PFSK-1 (cell line): ENCODE data around the gene CACNA1A.

ENCODE experiments used
- FOXP2 ChIP-seq: optimal IDR thresholded peaks from 2 replicates; pipeline ENCODE3; 2011; ENCODE audit warnings: borderline replicate concordance, control low read depth, inconsistent platforms; ENCODE audit not compliant: insufficient read depth; ENCODE audit errors: extremely low read length, extremely low read depth
- POLR2AphosphoS5 ChIP-seq: IDR thresholded peaks from 2 replicates; pipeline ENCODE4 v1.6.1; 2012; ENCODE audit warnings: low read depth, mild to moderate bottlenecking, control low read depth, low read length, moderate library complexity
- SIN3A ChIP-seq: IDR thresholded peaks from 2 replicates; pipeline ENCODE4 v1.6.1; 2012; ENCODE audit warnings: mild to moderate bottlenecking, low read length, moderate library complexity, borderline replicate concordance; ENCODE audit not compliant: insufficient read depth
- TAF1 ChIP-seq: IDR thresholded peaks from 2 replicates; pipeline ENCODE4 v1.6.1; 2012; ENCODE audit warnings: low read length, control low read depth, borderline replicate concordance; ENCODE audit not compliant: insufficient read depth
- TF ChIP-seq, protein P1 (sequence below), 2 experiments: IDR thresholded peaks; 2 replicates each; pipeline versions ENCODE4 v1.6.1 to v1.8.0; 2011 to 2012; ENCODE audit warnings: low read depth in 2 of 2, low read length in 2 of 2, control low read depth in 1 of 2, inconsistent platforms in 1 of 2, mild to moderate bottlenecking in 1 of 2, moderate library complexity in 1 of 2; ENCODE audit not compliant: insufficient read depth in 1 of 2

CACNA1A gene

DNA sequence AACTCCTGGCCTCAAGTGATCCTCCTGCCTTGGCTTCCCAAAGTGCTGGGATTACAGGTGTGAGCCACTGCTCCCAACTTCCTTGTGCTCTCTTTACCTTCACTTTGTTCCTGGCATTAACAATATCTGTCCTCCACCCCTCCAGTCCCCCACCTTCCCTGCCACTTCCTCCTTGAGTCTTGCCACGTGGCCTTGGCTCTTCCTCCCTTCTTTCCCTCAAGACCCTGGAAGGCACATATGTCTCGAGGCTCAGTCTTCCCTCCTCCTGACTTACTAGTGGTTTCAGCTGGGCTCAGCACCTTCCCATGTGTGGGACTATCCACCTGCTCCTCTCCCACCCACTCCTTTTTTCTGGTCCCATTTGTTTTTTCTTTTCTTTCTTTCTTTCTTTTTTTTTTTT lies 285.4 kb downstream of the CACNA1A start:
- TF ChIP-seq FOXP2 (no peak), SIN3A (no peak), TAF1 (no peak), POLR2AphosphoS5 (no peak)
- TF ChIP-seq, protein P1, sequence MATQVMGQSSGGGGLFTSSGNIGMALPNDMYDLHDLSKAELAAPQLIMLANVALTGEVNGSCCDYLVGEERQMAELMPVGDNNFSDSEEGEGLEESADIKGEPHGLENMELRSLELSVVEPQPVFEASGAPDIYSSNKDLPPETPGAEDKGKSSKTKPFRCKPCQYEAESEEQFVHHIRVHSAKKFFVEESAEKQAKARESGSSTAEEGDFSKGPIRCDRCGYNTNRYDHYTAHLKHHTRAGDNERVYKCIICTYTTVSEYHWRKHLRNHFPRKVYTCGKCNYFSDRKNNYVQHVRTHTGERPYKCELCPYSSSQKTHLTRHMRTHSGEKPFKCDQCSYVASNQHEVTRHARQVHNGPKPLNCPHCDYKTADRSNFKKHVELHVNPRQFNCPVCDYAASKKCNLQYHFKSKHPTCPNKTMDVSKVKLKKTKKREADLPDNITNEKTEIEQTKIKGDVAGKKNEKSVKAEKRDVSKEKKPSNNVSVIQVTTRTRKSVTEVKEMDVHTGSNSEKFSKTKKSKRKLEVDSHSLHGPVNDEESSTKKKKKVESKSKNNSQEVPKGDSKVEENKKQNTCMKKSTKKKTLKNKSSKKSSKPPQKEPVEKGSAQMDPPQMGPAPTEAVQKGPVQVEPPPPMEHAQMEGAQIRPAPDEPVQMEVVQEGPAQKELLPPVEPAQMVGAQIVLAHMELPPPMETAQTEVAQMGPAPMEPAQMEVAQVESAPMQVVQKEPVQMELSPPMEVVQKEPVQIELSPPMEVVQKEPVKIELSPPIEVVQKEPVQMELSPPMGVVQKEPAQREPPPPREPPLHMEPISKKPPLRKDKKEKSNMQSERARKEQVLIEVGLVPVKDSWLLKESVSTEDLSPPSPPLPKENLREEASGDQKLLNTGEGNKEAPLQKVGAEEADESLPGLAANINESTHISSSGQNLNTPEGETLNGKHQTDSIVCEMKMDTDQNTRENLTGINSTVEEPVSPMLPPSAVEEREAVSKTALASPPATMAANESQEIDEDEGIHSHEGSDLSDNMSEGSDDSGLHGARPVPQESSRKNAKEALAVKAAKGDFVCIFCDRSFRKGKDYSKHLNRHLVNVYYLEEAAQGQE (IDR thresholded peaks at IDR 0.05; ENCODE audit: insufficient read depth in 1 of 2, low read depth in 2 of 2, low read length in 2 of 2), result no peak

DNA sequence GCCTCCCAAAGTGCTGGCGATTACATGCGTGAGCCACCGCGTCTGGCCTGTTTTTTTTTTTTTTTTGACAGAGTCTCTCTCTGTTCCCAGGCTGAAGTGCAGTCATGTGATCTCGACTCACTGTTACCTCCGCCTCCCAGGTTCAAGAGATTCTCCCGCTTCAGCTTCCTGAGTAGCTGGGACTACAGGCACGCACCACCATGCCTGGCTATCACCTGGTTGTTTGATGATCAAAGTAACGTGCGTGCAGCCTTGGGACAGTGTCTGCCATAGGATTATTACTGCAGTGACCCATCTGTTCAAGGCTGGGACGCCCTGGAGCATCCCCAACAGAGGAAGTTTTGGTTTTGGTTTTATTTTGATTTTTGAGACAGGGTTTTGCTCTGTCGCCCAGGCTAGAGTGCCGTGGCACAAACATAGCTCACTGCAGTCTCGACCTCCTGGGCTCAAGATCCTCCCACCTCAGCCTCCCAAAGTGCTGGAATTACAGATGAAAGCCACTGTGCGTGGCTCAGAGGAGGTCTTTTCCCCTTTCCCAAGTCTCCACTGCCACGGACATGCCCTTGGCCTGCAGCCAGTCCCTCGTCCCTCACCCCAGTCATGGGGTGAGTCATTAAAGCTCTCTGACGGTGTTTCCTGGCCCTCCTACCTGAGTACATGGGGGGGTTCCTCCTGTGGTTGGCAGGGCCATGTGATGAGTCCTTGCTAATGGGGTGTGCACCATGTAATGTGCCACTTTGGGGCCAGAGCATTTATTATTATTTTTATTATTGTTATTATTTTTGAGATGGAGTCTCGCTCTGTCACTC lies 290.5 kb downstream of the CACNA1A start:
- no peak for TF ChIP-seq TAF1
- no peak for TF ChIP-seq POLR2AphosphoS5
- TF ChIP-seq, protein P1 (IDR thresholded peaks at IDR 0.05; ENCODE audit: insufficient read depth in 1 of 2, low read depth in 2 of 2, low read length in 2 of 2), result no peak
- TF ChIP-seq SIN3A, result no peak
- TF ChIP-seq FOXP2, result no peak

DNA sequence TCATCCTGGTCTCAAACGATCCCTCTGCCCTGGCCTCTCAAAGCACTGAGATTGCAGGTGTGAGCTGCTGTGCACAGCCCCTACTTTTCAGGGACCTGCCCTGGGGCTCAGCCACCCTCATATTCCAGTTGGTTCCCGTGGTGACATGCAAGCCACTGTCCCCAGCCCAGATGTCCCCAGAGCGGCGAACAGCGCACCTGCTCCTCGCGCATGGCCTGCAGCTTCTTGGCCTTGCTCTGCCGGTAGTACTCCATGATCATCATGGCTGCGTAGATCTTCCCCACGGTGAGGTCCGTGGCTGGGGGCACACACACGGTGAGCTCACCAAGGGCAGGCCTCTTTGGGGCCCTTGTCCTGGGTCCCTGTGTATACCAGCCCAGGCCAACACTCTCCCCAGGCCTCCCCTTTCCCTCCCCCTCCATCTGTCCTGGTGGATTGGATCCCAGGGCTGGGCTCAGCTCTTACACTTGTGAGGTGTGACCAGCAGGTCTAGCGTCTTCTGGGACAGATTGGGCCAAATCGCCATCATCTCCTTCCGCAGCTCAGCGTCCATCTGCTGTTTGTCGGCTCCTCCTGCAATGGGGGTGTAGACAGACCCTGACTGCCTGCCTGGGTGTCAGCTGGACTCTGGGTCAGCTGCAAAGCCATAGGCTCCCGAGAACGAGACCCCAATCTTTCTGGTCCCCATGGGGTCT lies 292.1 kb downstream of the CACNA1A start:
- TF ChIP-seq POLR2AphosphoS5 (no peak), SIN3A (no peak), TAF1 (no peak)
- TF ChIP-seq, protein P1 (IDR thresholded peaks at IDR 0.05; ENCODE audit: insufficient read depth in 1 of 2, low read depth in 2 of 2, low read length in 2 of 2), result no peak

DNA sequence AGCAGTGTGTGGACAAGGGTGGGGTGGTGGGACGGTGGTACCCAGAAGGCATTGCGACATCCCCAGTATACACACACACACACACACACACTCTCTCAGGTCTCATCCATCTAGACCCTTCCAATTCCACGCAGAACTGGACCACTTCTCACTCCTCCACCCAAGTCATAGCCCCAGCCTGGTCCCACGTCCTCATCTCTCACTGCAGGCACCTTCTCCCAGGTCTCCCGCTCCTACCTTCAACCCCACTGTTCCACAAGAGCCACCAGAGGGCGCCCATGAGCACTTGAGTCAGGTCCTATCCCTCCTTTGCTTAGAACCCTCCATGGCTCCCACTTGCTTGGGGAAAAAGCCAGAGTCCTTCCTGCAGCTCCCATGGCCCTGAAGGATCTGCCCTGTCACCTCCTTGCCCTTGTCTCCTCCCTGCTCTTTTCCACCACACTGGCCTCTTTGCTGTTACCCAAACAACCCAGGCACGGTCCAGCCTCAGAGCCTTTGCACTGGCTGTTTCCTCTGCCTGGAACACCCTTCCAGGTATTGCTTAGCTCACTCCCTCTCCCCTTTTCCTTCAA lies 293.4 kb downstream of the CACNA1A start:
- TF ChIP-seq POLR2AphosphoS5 (no peak), FOXP2 (no peak), SIN3A (no peak)
- TF ChIP-seq, protein P1 (IDR thresholded peaks at IDR 0.05; ENCODE audit: insufficient read depth in 1 of 2, low read depth in 2 of 2, low read length in 2 of 2), result no peak
